Gastrocnemius medialis (tissue), 4 donors: Measurements from ENCODE around the gene NNAT.

ENCODE experiments used
- CTCF ChIP-seq, 5 experiments: fragments of 450-650 bp in 3 of 5; fragments of 200-600 bp in 2 of 5; sonication (generic) in 2 of 5; IDR thresholded peaks in 4 of 5; conservative IDR thresholded peaks in 1 of 5; 1 replicate in 4 of 5; 2 replicates in 1 of 5; pipeline ENCODE4 v1.5.1; 2016 to 2019; ENCODE audit warnings: antibody characterized with exemption in 5 of 5, mild to moderate bottlenecking in 3 of 5, moderate library complexity in 3 of 5
- POLR2A ChIP-seq, 2 donors: fragments of 450-650 bp; IDR thresholded peaks; one replicate each; pipeline ENCODE4 v1.6.1; 2017; ENCODE audit warnings: antibody characterized with exemption in 2 of 2, mild to moderate bottlenecking in 2 of 2, moderate library complexity in 2 of 2

- no peak for TF ChIP-seq CTCF (IDR thresholded peaks at IDR 0.05 in 4 of 5, conservative IDR thresholded peaks at IDR 0.05 in 1 of 5)
- TF ChIP-seq POLR2A (IDR thresholded peaks at IDR 0.05) = no peak
Observed at GRCh38 chr20:37490663-37491350, 30.2 kb upstream of the NNAT start.
